ENCODE data around the gene FAHD2A.
"Not testable (repeated sequence)": the region's sequence is repeated elsewhere in the genome, so short reads cannot be mapped to it uniquely, and the experiment has no call there.

FAHD2A gene

DNA sequence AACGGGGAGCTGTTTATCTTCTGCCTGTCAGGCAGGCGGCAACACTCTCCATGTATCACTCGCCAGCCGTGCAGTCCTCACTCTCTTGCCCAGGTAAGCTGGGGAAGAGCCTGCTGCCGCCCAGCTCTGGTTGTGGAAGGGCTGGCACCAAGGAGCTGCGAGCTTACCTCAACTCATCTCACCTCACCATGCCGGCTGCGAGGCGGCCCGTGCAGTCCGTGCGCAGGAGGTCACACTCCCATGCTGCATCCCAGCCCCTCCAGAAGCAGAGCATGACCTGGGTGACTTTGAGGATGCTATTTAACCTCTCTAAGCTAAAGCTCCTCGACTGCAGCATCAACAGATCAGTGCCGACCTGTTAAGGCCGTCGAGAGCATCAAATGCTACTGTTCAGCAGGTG lies 13.1 kb downstream of the FAHD2A start:
- in situ Hi-C loops (cut with HindIII; ENCODE audit: low pct_ligation_motif_present, low pct_unique_long_range_greater_than_20kb, low sequenced_read_pairs); DNase-seq: not testable (repeated sequence)

DNA sequence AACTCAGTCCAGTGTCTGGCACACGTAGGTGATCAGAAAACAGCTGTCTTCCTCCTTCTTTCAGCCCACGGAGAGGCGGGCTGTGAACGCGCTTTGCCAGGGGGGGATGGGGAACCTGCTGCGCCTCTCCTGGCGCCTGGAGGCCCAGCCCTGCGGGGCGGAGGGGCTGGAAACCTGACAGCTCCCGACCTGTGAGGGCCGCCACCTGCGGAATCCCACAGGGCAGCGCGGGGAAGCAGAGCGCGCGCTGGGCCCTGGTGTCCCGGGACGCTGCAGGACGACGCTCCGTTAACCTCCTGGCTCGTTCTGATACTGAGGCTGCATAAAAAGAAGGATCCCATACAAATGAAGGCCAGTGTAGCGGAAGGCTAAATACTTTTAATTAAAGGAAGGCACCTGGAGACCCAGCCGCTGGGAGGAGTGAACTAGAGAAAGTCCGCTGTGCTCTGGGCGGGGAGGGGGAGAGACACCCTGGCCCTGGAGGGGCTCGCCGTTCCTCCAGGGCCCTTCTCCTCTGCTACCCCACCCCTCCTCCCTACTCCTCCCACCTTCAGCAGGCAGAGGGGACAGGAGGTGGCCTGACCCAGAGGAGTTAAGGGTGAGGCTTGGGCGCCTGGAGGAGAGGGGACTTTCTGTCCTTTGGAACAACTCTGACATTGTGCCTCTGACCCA lies 24.8 kb downstream of the FAHD2A start:
- in situ Hi-C loops (cut with HindIII; ENCODE audit: low pct_ligation_motif_present, low pct_unique_long_range_greater_than_20kb, low sequenced_read_pairs); DNase-seq: not testable (repeated sequence)

DNA sequence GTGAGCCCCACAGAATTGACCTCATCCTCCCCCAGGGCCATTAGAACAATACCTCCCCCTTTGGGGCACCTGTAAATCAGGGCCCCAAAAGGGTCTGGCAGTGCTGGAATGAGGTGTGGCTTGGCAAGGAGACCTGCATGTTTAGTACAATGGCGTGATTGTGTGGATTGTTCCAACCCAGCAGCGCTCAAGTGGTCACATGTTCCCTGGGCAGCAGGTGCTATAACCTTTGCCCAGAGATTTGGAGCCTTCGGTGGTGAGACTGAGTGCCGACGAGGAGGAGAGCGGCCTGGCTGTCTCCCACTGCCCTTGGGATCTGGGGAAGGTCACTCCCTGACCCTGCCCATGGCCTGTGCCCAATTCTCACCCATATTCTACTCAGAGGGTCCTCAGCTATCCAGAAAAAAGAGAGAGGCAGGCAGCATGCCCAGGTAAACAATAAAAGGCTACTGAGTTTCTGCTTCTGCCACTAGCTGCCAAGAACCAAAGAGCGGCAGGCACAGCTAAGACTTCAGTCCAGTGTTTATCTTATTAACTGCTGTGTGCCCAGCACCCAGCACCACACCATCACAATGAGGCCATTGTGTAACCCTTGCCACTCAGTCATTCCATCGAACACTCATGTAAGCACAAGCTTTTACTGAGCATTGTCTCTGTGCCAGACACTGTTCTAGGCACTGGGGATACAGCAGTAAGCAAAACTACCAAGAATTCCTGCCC lies 27.4 kb downstream of the FAHD2A start:
- DNase-seq; in situ Hi-C loops (cut with HindIII; ENCODE audit: low pct_ligation_motif_present, low pct_unique_long_range_greater_than_20kb, low sequenced_read_pairs): not testable (repeated sequence)

GRCh38 chr2:95433373-95433772 lies 30.9 kb downstream of the FAHD2A start:
- DNase-seq; in situ Hi-C loops (cut with HindIII; ENCODE audit: low pct_ligation_motif_present, low pct_unique_long_range_greater_than_20kb, low sequenced_read_pairs): not testable (repeated sequence)

DNA sequence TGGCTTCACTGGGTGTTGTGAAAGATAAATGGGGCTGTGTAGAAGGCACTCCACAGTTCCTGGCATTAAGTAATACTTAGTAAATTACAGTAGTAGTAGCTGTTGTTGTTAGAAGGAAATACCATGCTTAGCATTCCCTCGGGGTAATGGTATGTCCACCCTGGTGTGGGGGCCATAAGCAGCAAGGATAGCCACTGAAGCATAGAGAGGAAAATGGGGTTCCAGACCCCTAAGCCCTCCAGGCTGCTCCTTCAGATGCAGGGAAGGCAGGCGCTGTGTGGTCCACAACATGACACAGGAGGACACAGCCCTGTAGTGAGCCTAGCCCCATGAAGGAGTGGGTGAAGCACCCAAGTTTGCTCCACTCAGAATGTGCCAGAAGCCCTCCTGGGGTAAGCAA lies 31.5 kb downstream of the FAHD2A start:
- DNase-seq, result peak; percentile 26
- in situ Hi-C loops (cut with HindIII; ENCODE audit: low pct_ligation_motif_present, low pct_unique_long_range_greater_than_20kb, low sequenced_read_pairs), result not testable (repeated sequence)

- DNase-seq, result peak; percentile 69
- in situ Hi-C loops (cut with HindIII; ENCODE audit: low pct_ligation_motif_present, low pct_unique_long_range_greater_than_20kb, low sequenced_read_pairs), result not testable (repeated sequence)
These were observed 32.1 kb downstream of the FAHD2A start for GRCh38 chr2:95434507-95435076.

DNA sequence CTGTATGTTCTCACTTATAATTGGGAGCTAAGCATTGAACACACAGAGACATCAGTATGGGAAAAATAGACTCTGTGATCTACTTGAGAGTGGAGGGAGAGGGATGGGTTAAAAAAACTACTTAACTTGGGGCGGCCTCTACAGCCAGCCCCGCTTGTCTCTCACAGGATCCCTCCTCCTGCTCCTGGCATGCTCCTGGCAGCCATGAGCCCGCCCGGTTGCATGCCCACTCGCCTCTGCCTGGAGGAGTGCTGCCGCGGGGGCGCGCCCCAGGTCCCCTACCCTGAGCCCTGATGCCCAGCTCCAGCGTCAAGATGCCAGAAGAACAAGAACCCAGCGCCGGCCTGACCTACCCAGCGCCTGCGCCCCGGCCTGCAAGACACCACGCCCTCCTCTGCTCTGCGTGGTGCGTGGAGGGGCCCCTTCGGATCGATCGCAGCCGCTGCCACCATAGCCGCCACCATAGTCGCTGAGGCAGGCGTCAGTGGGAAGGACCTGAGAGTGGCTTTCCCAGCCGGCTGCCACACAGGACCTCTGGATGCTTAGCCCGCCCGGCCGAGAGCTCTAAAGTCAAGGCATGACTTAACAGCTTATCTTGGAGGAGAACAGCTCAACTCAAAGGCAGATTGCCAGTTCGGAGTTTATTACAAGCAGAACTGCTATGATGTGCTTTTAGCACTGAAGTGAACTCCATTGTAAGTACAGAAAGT lies 32.8 kb downstream of the FAHD2A start:
- in situ Hi-C loops (cut with HindIII; ENCODE audit: low pct_ligation_motif_present, low pct_unique_long_range_greater_than_20kb, low sequenced_read_pairs); DNase-seq: not testable (repeated sequence)

DNA sequence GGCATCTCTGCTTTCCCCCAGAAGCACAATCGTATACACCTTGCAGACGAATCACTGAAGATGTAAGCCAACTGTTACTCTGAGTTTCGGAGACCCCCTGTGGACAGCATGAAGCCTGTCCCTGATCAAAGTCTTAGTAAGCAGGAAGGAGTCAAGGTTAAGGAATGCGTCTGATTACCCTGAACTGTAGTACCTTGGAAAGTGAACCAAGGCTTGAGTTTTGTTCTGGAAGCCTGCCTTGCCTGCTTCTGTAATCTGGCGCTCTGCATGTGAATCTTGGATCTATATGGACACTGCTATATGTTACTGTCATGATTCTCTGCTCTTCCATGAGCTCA lies 33.3 kb downstream of the FAHD2A start:
- in situ Hi-C loops (cut with HindIII; ENCODE audit: low pct_ligation_motif_present, low pct_unique_long_range_greater_than_20kb, low sequenced_read_pairs), result not testable (repeated sequence)

GRCh38 chr2:95442474-95443099 lies 40.1 kb downstream of the FAHD2A start:
- in situ Hi-C loops (cut with HindIII; ENCODE audit: low pct_ligation_motif_present, low pct_unique_long_range_greater_than_20kb, low sequenced_read_pairs); DNase-seq: not testable (repeated sequence)

More for the DNA sequence above, 33.3 kb downstream of the FAHD2A start:
- DNase-seq, result not testable (repeated sequence)

GRCh38 chr2:95445317-95445716 lies 42.8 kb downstream of the FAHD2A start:
- DNase-seq; in situ Hi-C loops (cut with HindIII; ENCODE audit: low pct_ligation_motif_present, low pct_unique_long_range_greater_than_20kb, low sequenced_read_pairs): not testable (repeated sequence)

DNA sequence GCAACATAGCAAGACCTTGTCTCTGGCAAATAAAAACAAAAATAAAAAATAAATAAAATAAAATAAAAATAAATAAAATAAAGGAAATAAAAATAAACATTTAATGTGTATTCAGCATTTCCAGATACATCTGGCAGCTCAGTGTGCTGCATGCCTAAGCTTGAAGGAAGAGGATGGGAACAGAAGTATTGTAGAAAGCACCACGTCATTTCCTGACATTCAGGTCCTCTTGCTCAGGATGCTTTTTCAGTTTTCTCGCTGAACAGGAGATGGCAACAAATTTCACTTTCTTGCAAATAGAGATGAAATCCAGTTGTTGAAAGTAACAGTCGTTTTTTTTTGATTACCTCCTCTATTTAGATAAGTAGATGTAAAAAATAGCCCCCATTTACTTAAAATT lies 60.8 kb downstream of the FAHD2A start:
- in situ Hi-C loops (cut with HindIII; ENCODE audit: low pct_ligation_motif_present, low pct_unique_long_range_greater_than_20kb, low sequenced_read_pairs); DNase-seq: not testable (repeated sequence)
